GM19463 (cell line): ENCODE data around the gene DIRAS1.
"Not testable (repeated sequence)": the region's sequence is repeated elsewhere in the genome, so short reads cannot be mapped to it uniquely, and the experiment has no call there.

ENCODE experiments used
- ATAC-seq: cut with Tn5 transposase; IDR thresholded peaks from one replicate; pipeline ENCODE4 v1.9.1; 2021; ENCODE audit warnings: mild to moderate bottlenecking, moderate library complexity; ENCODE audit not compliant: unreplicated experiment

The DIRAS1 gene

GRCh38 chr19:2714102-2714501 lies 7.1 kb downstream of the DIRAS1 start:
- not testable (repeated sequence) for ATAC-seq

DNA sequence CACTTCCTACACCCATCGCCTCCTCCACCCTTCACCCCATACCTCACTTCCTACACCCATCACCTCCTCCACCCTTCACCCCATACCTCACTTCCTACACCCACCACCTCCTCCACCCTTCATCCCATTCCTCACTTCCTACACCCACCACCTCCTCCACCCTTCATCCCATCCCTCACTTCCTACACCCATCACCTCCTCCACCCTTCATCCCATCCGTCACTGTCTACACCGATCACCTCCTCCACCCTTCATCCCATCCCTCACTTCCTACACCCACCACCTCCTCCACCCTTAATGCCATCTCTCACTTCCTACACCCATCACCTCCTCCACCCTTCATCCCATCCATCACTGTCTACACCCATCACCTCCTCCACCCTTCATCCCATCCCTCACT lies 8.0 kb downstream of the DIRAS1 start:
- not testable (repeated sequence) for ATAC-seq

- ATAC-seq = no peak
These were observed 9.3 kb downstream of the DIRAS1 start for GRCh38 chr19:2711875-2712205.

DNA sequence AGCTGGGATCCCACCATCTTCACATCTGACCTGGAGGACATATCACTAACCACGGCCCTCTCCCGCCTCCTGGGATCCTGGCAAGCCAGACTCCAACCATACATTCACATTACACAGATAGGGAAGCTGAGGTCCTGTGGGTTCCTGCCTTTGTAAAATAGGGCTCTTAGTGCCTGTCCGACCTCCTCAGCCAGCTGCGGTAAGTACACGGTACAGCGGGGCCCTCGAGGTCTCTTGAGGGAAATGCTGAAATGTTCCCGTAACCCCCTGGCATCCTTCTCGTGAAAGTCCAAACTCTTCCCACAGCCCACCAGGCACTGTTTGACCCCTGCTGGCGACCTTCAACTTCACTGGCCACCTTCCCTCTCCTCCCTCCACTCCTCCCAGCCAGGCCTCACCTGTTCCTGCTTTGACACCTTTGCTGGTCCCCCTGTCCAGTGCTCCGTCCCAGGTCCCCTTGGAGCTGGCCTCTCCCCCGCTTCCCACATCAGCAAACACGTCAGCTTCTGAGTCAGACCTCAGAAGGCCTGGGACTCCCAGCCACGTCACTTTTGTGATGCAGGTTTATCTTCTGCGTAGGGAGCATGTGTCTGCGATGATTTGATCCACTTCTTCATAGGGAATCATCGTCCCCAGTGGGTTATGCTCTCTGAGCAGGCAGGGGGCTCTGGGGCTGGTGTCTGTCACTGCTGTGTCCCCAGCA lies 9.8 kb downstream of the DIRAS1 start:
- ATAC-seq = no peak

DNA sequence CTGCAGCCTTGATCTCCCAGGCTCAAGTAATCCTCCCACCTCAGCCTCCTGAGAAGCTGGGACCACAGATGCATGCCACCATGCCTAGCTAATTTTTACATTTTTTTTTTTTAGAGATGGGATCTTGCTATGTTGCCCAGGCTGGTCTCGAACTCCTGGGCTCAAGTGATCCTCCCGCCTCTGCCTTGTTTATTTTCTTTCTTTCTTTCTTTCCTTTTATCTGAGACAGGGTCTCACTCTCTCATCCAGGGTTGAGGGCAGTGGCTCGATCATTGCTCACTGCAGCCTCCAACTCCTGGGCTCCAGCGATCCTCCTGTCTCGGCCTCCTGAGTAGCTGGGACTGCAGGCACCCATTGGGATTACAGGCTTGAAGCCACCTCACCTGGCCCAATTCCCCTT lies 14.9 kb downstream of the DIRAS1 start:
- ATAC-seq = no peak

DNA sequence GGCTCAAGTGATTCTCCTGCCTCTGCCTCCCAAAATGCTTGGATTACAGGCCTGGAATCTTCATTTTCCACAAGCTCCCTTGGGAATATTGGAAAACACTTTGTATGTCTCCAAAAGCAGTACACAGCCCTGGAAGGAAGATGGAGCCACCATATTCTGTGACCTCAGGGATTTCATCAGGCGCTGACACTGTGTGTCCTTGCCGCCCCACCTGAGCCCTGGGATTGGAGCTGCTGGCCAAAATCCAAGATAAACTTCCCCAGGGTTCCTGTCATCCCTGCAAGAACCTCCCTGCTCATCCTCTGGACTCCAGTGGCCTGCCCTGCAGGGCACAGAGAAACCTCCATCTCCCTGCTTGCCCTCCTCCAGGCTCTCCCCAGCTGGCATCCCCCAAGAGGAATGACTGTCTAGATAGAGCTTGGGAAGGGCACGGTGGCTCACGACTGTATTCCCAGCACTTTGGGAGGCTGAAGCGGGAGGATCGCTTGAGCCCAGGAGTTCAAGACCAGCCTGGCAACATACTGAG lies 17.4 kb downstream of the DIRAS1 start:
- no peak for ATAC-seq

DNA sequence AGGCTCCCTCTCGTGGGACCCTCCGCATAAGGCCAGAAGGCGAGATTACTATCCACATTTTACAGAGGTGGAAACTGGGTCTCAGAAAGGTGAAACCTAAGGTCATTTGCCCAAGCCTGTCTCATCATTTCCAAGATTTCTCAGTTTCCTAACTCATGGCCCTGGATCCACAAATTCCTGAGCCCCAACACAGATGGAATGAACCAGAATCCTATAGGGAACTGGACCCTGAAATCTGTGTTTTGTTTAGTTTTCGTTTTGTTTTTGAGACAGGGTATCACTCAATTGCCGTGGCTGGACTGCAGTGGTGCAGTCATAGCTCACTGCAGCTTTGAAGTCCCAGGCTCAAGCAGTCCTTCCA lies 18.1 kb downstream of the DIRAS1 start:
- no peak for ATAC-seq

DNA sequence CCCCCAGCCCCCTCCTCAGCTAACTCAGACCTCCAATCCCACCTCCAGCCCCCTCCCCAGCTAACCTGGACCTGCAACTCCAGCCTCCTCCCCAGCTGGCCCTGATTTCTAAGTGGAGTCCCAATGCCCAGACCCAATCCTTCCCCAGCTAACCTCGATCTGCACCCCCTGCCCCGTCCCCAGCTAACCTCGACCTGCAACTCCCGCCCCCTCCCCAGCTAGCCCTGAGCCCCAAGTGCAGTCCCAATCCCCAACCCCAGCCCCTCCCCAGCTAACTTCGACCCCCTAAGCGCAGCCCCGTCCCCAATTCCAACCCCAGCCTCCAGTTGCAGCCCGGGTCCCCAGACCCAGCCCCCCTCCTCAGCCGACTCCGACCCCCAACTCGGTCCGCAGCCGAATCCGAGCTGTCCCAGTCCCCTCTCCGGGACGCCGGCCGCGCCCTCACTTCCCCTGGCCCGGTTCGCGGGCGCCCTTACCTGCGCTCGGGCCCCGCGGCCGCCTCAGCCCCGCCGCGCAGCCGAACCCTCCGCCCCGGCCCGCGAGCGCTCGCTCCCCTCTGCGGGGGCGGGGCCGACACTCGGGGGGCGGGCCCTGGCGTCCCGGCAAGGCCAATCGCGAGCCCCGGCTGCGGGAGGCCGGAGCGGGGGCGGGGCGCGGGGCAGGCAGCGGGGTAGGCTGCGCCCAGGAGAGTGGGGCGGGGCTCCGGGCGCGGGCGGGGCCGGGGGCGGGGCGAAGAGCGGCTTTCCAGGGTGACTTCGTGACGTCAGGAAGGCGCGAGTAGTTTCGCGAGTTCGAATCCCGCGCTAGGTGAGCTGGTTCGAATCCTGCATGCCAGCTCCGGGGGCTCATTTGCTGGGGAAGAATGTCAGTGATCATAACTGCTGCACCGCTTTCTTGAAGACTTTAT lies 18.7 kb downstream of the DIRAS1 start, which contains the start of gene GNG7:
Gene GNG7 (minus strand): TSS at position 525 of the 907 bp plus-strand sequence. CDS start 182,006 bp downstream, outside the sequence.
- peak; percentile 83 for ATAC-seq

DNA sequence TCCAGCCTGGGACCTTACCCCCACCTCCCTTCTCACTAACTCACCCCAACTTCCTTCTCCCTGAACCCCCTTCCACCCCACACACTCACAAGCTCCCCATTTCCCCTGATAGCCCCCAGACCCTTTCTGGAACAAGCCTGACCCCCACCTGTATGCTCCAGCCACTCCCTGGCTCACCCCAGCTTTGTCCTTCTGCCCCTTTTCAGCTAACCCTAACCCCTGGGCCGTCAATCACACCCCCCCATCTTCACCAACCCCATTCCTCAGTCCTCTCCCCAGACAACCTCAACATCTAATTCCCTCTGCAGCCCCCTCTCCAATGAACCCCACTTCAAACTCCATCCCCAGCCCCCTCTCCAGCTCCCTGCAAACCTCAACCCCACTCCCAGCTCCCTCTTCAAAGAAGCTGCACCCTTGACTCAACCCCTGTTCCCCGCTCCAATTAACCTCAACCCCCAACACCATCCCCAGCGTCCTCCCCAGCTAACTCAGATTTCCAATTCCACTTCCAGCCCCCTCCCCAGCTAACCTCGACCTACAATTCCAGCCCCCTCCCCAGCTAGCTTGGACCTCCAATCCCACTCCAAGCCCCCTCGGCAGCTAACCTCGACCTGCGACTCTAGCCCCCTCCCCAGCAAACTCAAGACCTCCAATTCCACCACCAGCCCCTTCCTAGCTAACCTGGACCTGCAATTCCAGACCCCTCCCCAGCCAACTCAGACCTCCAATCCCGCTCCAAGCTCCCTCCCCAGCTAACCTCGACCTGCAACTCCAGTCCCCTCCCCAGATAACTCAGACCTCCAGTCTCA lies 19.6 kb downstream of the DIRAS1 start:
- ATAC-seq = no peak

DNA sequence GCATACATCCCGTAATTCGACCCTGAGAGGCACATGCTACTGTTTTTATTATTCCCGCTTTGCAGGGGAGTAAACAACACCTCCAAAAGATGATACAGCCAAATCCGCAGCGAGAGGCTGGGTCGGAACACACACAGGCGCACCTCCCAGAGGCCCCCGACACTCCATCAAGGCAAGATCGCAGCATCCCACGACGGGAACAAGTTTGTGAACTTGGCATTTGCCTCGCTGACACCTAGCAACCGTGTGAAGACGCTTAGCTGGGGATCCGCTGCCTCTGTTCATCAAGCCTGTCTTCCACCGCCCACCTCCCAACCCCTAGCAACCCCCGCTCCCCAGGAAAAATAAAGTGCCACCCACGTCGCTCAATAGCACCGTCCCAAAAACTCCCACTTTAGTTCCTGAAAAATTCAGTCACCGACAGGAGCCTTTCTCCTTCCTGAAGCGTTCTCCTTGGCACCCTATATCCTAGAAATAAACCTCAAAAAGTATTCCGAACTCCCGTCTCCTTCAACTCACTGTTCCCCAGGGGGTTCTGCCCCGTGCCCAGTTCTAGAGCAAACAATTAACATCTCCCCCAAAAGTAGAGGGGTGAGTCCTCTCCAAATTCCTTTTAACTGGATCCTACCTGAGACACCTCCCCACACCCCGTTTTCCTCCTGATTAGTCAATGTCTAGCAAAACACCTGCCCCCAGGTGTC lies 20.4 kb downstream of the DIRAS1 start:
- no peak for ATAC-seq

DNA sequence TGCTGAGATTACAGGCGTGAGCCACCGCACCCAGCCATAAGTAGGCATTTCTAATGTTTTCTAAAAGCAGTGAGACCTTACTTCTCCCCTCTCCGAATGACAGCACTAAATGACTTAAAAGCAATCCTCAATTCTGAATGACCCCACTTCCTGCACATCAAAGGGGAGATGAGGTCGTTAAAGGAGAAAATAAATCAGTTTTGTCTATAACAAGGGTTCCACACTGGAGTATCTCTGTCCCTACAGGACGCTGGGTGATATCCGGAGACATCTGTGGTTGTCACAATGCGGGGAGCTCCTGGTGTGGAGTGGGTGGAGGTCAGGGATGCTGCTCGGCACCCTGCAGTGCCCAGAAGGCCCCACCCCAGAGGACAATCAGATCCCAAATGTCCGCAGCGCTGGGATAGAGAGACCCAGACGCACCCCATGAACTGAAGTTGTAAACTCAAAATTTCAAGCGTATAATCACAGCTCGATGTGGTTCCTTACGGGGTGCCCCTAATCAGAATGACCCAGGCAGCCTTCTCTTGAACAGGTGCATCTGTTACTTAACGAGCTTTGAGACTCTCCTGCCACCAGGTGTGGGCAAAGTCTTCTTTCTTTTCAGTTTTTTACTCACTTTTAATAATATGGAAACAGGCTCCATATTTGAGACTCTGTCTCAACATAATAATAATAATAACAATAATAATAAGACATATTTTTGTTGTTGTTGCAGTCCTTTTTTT lies 21.6 kb downstream of the DIRAS1 start:
- ATAC-seq = no peak

- no peak for ATAC-seq
These were observed 27.0 kb downstream of the DIRAS1 start for GRCh38 chr19:2694196-2694595.

GRCh38 chr19:2693492-2694160 lies 27.5 kb downstream of the DIRAS1 start:
- no peak for ATAC-seq

GRCh38 chr19:2691951-2692350 lies 29.2 kb downstream of the DIRAS1 start:
- no peak for ATAC-seq

DNA sequence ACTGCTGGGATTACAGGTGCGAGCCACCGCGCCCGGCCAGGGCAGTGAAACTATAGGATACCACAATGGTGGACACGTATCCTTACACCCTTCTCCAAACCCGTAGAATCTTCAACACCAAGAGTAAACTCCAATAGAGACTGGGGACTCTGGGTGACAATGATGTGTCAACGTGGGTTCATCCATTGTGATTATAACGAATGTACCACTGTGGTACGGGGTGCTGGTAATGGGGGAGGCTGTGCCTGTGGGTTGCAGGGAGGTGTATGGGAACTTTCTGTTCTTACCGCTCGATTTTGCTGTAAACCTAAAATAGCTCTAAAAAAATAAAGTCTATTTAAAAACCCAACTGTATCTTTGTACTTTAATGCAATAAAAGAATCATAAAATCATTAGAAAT lies 30.3 kb downstream of the DIRAS1 start:
- ATAC-seq = no peak

GRCh38 chr19:2686360-2686759 lies 34.8 kb downstream of the DIRAS1 start:
- no peak for ATAC-seq

- ATAC-seq = no peak
These were observed 35.9 kb downstream of the DIRAS1 start for GRCh38 chr19:2685204-2685704.

GRCh38 chr19:2683430-2684003 lies 37.7 kb downstream of the DIRAS1 start:
- no peak for ATAC-seq

DNA sequence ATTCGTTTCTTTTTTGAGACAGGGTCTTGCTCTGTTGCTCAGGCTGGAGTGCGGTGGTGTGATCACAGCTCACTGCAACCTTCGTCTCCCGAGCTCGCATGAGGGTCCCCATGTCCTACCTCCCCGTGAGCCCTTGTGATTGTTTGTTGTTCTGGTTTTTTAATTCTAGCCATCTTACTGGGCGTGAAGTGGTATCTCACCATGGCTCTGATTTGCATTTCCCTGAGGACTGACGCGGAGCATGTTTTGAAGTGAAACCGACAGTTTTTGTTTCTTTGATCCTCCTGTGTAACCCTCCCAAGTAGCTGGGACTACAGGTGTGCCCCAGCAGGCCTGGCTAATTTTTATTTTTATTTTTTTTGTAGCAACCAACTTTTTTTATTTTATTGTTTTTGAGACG lies 40.4 kb downstream of the DIRAS1 start:
- ATAC-seq = peak; percentile 48
